22Rv1 (cell line): ENCODE data around the gene GPR148.

Source experiments
- ZFX ChIP-seq: fragments of 450-650 bp; IDR thresholded peaks from 2 replicates; pipeline ENCODE4 v1.6.1; 2017; ENCODE audit warnings: antibody characterized with exemption, borderline replicate concordance
- TF ChIP-seq, protein P1 (sequence below): fragments of 450-650 bp; IDR thresholded peaks from 2 replicates; pipeline ENCODE4 v1.5.1; 2017; ENCODE audit warnings: mild to moderate bottlenecking

DNA sequence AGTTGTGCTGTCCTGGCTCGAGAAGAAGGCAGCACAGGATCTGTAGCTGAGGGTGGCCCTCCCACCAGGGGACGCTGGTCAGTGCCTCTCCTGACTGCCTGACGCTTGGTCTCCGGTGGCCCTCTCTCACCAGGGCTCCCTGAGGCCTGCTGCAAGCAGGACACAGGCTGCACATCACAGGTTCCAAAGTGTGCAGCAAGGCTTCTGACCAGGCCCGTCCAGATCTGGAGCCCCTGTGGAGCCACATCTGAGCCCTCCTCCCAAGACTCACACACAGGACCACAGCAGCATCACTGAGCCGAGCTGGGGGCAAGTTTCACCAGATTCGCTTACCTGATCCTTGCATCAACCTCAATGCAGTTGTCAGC lies 38.5 kb downstream of the GPR148 start:
- TF ChIP-seq, protein P1, sequence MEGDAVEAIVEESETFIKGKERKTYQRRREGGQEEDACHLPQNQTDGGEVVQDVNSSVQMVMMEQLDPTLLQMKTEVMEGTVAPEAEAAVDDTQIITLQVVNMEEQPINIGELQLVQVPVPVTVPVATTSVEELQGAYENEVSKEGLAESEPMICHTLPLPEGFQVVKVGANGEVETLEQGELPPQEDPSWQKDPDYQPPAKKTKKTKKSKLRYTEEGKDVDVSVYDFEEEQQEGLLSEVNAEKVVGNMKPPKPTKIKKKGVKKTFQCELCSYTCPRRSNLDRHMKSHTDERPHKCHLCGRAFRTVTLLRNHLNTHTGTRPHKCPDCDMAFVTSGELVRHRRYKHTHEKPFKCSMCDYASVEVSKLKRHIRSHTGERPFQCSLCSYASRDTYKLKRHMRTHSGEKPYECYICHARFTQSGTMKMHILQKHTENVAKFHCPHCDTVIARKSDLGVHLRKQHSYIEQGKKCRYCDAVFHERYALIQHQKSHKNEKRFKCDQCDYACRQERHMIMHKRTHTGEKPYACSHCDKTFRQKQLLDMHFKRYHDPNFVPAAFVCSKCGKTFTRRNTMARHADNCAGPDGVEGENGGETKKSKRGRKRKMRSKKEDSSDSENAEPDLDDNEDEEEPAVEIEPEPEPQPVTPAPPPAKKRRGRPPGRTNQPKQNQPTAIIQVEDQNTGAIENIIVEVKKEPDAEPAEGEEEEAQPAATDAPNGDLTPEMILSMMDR = no peak
- TF ChIP-seq ZFX = no peak
